Endothelial cell of umbilical vein (primary cell): ENCODE data around the gene KLF5.

Experiments
- POLR2A ChIP-seq: IDR thresholded peaks from 2 replicates; pipeline ENCODE4 v1.6.1; 2012; ENCODE audit warnings: low read depth, mild to moderate bottlenecking, control low read depth, low read length
- POLR2AphosphoS5 ChIP-seq: IDR thresholded peaks from 2 replicates; pipeline ENCODE4 v1.6.1; 2012; ENCODE audit warnings: low read depth, mild to moderate bottlenecking, control low read depth, low read length, moderate library complexity; ENCODE audit not compliant: insufficient read depth

DNA sequence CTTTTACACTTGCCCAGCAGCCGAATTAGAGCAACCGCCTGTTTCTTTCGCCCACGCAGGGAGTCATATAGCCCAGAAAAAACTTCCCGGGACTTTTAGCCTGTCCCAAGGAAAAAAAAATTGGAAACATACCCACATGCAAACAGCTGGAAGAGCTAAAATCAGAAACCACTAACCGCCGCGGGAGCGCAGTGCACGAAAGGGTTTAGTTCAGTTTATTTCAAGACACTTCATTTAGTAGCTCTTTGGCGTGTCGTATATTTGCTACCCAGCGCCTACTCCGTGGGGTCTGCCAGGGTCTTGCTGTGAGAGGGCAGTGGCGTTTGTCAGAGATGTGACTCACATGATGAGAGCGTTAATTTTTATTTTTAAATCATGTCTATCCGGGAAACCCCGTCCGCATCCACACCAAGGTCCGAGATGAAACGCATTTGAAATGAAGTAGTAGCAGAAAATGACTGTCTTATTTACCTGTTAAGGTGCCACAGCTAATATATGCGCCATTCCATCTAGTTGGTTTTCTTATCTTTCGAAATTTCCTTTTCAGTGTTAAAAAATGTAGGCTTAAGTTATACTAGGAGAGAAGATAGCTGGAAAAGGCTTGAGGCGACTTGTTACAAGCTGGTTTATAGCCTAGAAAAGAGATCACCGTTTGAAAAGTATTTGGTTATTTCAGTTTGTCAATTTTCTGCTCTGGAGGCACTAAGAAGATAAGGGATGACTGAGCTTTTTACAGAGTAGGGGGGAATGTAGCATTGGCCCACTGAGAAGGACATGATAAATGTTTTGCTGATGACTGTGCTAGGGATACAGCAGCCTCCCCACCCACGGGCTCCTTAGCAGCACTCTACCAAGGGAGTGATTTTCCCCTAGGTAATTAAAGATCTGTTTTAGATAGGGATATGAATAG is 1.7 kb downstream of the KLF5 start:
- no peak for TF ChIP-seq POLR2AphosphoS5
- no peak for TF ChIP-seq POLR2A
